GM12878 (cell line): ENCODE data around the gene FANCF. TPM values are rescaled to one million over a fixed set of nuclear protein-coding genes. Genes with fewer than 3 reads are reported as not detected.

Experiments
- ATF3 ChIP-seq: IDR thresholded peaks from 2 replicates; pipeline ENCODE4 v1.6.1; 2011; ENCODE audit warnings: low read depth, mild to moderate bottlenecking, low read length, moderate library complexity, borderline replicate concordance; ENCODE audit errors: extremely low read depth
- BCL11A ChIP-seq: IDR thresholded peaks from 2 replicates; pipeline ENCODE4 v1.6.1; 2011; ENCODE audit warnings: low read depth, low read length
- BRCA1 ChIP-seq: IDR thresholded peaks from 2 replicates; pipeline ENCODE4 v1.6.1; 2011; ENCODE audit warnings: low read depth, low read length, improper control_type of control experiment
- CBFB ChIP-seq: IDR thresholded peaks from 2 replicates; pipeline ENCODE4 v1.6.1; 2016; ENCODE audit warnings: antibody characterized with exemption, low read depth
- CREM ChIP-seq: IDR thresholded peaks from 2 replicates; pipeline ENCODE4 v1.6.1; 2014; ENCODE audit warnings: antibody characterized with exemption, low read depth
- HDAC2 ChIP-seq: fragments of 200-600 bp; sonication (generic); IDR thresholded peaks from 2 replicates; pipeline ENCODE4 v1.6.1; 2017
- HSF1 ChIP-seq: fragments of 150-350 bp; IDR thresholded peaks from 2 replicates; pipeline ENCODE4 v1.6.1; 2014; ENCODE audit warnings: mild to moderate bottlenecking, low read depth, low read length
- MAX ChIP-seq: IDR thresholded peaks from 2 replicates; pipeline ENCODE4 v1.6.1; 2012; ENCODE audit warnings: low read depth, low read length, improper control_type of control experiment
- MTA2 ChIP-seq: fragments of 450-650 bp; IDR thresholded peaks from 2 replicates; pipeline ENCODE4 v1.6.1; 2016; ENCODE audit warnings: low read depth, mild to moderate bottlenecking, moderate library complexity
- MTA3 ChIP-seq: IDR thresholded peaks from 2 replicates; pipeline ENCODE4 v1.6.1; 2012; ENCODE audit warnings: low read length, inconsistent platforms, borderline replicate concordance
- NFXL1 ChIP-seq: fragments of 450-650 bp; IDR thresholded peaks from 2 replicates; pipeline ENCODE4 v1.6.1; 2017; ENCODE audit warnings: antibody characterized with exemption, mild to moderate bottlenecking, borderline replicate concordance
- NFYB ChIP-seq: IDR thresholded peaks from 2 replicates; pipeline ENCODE4 v1.6.1; 2011; ENCODE audit warnings: low read depth, mild to moderate bottlenecking, low read length, improper control_type of control experiment, moderate library complexity; ENCODE audit not compliant: insufficient read depth
- PAX5 ChIP-seq: IDR thresholded peaks from 2 replicates; pipeline ENCODE4 v1.6.1; 2011; ENCODE audit warnings: low read depth, low read length, borderline replicate concordance
- PML ChIP-seq: IDR thresholded peaks from 2 replicates; pipeline ENCODE4 v1.6.1; 2012; ENCODE audit warnings: low read length, inconsistent platforms
- POLR2AphosphoS2 ChIP-seq: IDR thresholded peaks from 2 replicates; pipeline ENCODE4 v1.6.1; 2011; ENCODE audit warnings: low read depth, mild to moderate bottlenecking, low read length, improper control_type of control experiment, moderate library complexity
- POLR2AphosphoS5 ChIP-seq: IDR thresholded peaks from 2 replicates; pipeline ENCODE4 v1.6.1; 2011; ENCODE audit warnings: mild to moderate bottlenecking, low read length, inconsistent platforms
- RB1 ChIP-seq: fragments of 450-650 bp; formaldehyde crosslinking; IDR thresholded peaks from 2 replicates; pipeline ENCODE4 v1.6.1; 2017; ENCODE audit warnings: mild to moderate bottlenecking, borderline replicate concordance
- RELB ChIP-seq: fragments of 450-650 bp; IDR thresholded peaks from 2 replicates; pipeline ENCODE4 v1.6.1; 2017; ENCODE audit warnings: low read depth, mild to moderate bottlenecking, moderate library complexity
- SMAD1 ChIP-seq: fragments of 450-650 bp; IDR thresholded peaks from 2 replicates; pipeline ENCODE4 v1.6.1; 2018; ENCODE audit warnings: mild to moderate bottlenecking, low read depth; ENCODE audit not compliant: partially characterized antibody
- SPI1 ChIP-seq: IDR thresholded peaks from 2 replicates; pipeline ENCODE4 v1.6.1; 2011; ENCODE audit warnings: low read depth, mild to moderate bottlenecking, low read length, moderate library complexity, borderline replicate concordance; ENCODE audit not compliant: insufficient read depth
- TARDBP ChIP-seq: IDR thresholded peaks from 2 replicates; pipeline ENCODE4 v1.6.1; 2016; ENCODE audit warnings: borderline replicate concordance
- YY1 ChIP-seq: IDR thresholded peaks from 2 replicates; pipeline ENCODE4 v1.6.1; 2011; ENCODE audit warnings: low read depth, mild to moderate bottlenecking, low read length
- ZBTB40 ChIP-seq: fragments of 450-650 bp; IDR thresholded peaks from 2 replicates; pipeline ENCODE4 v1.6.1; 2016; ENCODE audit warnings: mild to moderate bottlenecking, moderate library complexity, borderline replicate concordance
- polyA plus RNA-seq, 11 experiments: library from polyadenylated mRNA; depleted of rRNA in 4 of 11; unstranded in 6 of 11; stranded (reverse) in 5 of 11; fragments of >200 nt; fragmentation: Nextera tagmentation in 4 of 11; fragmentation: Illumina TruSeq in 1 of 11; extraction: Ambion mirVana in 4 of 11; extraction: Trizol in 1 of 11; gene quantifications; 1 replicate in 1 of 11; 2 replicates in 10 of 11; pipeline versions ENCODE4 v1.2.1 to v1.2.3, GENCODE V29; 2011 to 2016; ENCODE audit warnings: inconsistent platforms in 2 of 11, missing spikeins in 2 of 11, low read depth in 1 of 11
- total RNA-seq, 4 experiments: library from RNA; depleted of rRNA in 3 of 4; stranded (reverse); fragments of >200 nt in 3 of 4; fragmentation: Illumina TruSeq in 1 of 4; extraction: Trizol in 1 of 4; gene quantifications; 2 replicates each; pipeline versions ENCODE4 v1.2.1 to v1.2.3, GENCODE V29; 2013 to 2021

The FANCF gene
- total and polyA plus RNA-seq, 10 of the 15 experiments (the other 5 are each of a cell fraction or from before 2014, with no cell fraction given) = 1.6 to 19.9 (median 12.2) TPM

GRCh38 chr11:22625448-22626287 is at the start of gene FANCF (continued):
- TF ChIP-seq ZBTB40 = peak; percentile 88
- TF ChIP-seq YY1 = peak; percentile 58
- peak; percentile 85 for TF ChIP-seq POLR2AphosphoS5
- no peak for TF ChIP-seq BRCA1
- TF ChIP-seq MTA2 = 0 out of 2 replicates have a peak, but pooled peaks have one; percentile 23
- TF ChIP-seq HDAC2 = no peak
- no peak; the same call in 1 of the 2 replicates for TF ChIP-seq CBFB
- peak; percentile 19; the same call in 1 of the 2 replicates for TF ChIP-seq RB1
- TF ChIP-seq HSF1 = no peak
- TF ChIP-seq CREM = peak; percentile 81
- TF ChIP-seq BCL11A = no peak
- no peak for TF ChIP-seq NFXL1
- TF ChIP-seq SMAD1 = peak; percentile 26
- TF ChIP-seq RELB = peak; percentile 48
- no peak for TF ChIP-seq POLR2AphosphoS2
- TF ChIP-seq MTA3 = no peak
- TF ChIP-seq PML = peak; percentile 49; the same call in 1 of the 2 replicates
- TF ChIP-seq NFYB = peak; percentile 100
- TF ChIP-seq PAX5 = no peak
- TF ChIP-seq SPI1 = peak; percentile 54; the same call in 1 of the 2 replicates
- TF ChIP-seq MAX = peak; percentile 87
- TF ChIP-seq TARDBP = no peak
- no peak for TF ChIP-seq ATF3
